IPS-18c (cell line): Measurements from ENCODE around the gene ASF1B.

Experiments
- H3K4me3 ChIP-seq: 2 replicates; pipeline ENCODE4 v1.7.0; 2013; ENCODE audit warnings: low read depth, mild to moderate bottlenecking, low read length, moderate library complexity; ENCODE audit not compliant: insufficient read depth
- H3K9me3 ChIP-seq: one replicate; pipeline ENCODE4 v1.6.1; 2013; ENCODE audit warnings: mild to moderate bottlenecking, low read length, moderate library complexity; ENCODE audit not compliant: control insufficient read depth, insufficient read depth

ASF1B gene

DNA sequence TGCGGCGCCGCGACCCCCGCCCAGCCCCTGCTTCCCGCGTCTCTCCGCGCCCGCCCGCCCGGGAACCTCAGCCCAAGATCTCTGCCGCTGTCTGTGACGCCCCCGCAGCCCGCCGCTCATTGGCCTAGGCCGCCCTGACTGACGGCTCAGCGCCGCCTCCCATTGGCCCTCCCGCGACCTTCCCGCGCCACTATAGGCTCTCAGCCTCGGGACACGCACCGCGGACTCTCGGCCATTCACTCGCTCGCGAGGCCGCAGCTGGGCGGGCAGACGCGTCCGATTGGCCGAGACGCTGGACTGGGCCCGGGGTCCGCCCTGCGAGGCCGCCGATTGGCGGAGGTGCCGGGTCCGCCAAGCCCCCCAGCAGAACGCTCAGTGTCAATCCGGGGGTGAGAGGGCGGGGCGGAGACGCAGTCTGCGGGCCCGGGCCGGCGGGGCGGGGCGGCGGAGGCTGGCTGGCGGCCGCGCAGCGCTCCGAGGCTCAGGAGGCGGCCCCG, 18.7 kb downstream of the ASF1B start, which contains the start of gene PRKACA:
TSS of gene PRKACA (minus strand) at position 95 of the 497 bp plus-strand sequence. CDS start 215 bp downstream, outside the sequence.
- no peaks in the 10 kb centered on the region for H3K9me3 ChIP-seq
- H3K4me3 ChIP-seq = peak within 1 kb of the TSS; percentile 57

DNA sequence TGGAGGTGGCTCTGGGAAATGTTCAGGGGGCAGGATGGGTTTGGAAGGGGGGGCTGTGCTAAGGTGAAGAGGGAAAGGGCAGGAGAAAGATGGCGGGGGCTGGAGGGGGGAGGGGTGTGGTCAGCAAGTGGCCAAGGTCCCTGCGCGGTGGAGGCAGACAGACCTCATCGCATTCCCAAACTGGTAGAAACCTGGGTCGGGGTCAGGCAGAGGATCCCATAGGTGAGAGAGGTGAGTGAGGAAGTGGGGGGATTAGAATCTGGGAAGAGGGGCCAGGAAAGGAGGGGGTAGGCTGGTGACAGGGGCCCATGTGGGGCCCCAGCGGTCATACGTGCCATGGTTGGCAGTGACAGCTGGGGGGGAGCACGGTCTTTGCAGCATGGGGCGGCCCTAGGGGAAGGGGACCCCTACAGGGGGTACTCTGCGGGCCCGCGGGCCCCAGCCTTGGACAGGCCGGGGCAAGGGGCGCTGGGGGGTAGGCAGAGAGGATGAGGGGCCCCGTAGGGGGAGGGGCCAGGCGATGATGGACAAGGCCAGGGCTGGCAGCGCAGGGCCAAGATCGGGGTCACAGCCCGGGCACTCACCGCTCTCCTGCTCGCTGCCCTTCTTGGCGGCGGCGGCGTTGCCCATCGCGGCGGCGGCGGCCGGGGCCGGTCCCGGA, 19.3 kb downstream of the ASF1B start:
- Histone ChIP-seq H3K4me3 (peak overlapping the region; percentile 57), H3K9me3 (no peaks in the 10 kb centered on the region)

DNA sequence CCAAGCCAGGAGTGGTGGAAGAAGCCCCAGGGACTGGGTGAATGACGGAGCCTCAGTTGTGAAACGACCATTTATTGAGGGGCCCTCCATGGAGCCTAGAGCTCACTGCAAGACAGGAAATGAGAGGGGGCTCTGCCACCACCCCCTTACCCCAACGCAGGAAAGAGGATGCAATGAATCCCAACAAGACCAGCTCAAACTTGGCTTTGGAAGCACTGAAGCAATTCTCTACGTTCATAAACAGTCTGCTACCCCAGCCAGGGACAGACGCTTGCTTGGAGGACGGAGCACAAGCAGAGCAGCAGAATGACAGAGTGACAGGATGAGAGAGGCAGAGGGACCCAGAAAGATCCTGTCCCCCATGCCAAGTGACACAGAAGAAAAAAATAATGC, 19.9 kb downstream of the ASF1B start:
- peak overlapping the region; percentile 57 for H3K4me3 ChIP-seq
- no peaks in the 10 kb centered on the region for H3K9me3 ChIP-seq

DNA sequence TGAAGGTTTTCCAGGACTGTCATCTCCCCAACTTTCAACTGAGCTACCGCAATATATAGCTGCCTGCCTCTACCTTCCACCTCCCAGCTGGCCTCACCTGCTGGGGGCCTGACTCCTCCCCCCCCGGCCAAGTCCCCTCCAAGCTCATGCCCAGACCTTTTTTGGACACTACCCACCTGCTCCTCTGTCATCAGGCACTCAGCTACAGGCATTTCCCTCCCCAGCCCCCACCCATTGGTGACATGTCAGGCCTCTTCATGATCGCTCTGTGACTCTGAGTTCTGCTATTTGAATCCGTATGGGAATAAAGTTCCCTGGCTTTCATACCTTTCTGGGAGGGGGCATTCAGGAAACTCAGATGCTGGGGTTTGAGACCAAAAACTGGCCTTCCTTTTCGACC, 20.6 kb downstream of the ASF1B start:
- Histone ChIP-seq H3K4me3 (no peak overlapping the region), H3K9me3 (no peaks in the 10 kb centered on the region)

DNA sequence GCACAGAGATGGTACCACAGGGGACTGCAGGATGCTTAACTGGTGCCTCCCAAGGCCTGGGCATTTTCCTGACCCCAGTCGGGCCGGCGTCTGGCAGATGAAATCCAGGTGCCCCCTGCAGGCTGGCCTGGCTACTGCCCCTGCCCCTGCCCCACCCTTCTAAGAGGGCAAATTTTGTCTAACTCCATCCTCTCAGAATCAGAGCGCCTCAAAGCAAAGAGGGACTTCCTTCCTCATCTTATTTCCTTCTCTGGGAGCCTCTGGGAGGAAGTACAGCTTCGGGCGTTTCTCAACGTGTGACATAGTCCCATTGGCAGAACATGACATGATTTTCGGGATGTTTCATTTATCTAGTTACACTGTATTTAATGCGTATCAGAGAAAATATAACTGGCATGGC, 21.5 kb downstream of the ASF1B start:
- no peaks in the 10 kb centered on the region for H3K9me3 ChIP-seq
- H3K4me3 ChIP-seq = no peak overlapping the region

DNA sequence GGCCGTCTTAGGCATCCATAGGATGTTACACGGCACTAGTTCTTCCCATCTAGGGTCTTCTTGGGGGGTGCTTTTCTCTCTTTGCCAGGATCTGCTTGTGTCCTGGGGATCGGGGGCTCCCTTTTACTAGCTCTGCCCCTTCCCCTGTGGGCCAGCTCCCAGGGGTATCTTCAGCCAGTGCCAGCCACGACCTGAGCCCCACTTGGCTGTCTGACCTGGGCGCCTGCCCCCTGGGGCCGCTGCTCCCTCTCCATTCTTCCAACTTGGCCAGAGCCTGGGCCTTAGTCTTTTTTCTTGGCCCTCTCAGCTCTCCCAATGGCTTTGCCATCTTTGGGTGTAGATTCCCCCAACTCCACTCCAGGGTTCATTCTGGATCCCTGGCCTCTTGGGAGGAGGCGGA, 21.9 kb downstream of the ASF1B start:
- Histone ChIP-seq H3K4me3 (no peak overlapping the region), H3K9me3 (no peaks in the 10 kb centered on the region)

DNA sequence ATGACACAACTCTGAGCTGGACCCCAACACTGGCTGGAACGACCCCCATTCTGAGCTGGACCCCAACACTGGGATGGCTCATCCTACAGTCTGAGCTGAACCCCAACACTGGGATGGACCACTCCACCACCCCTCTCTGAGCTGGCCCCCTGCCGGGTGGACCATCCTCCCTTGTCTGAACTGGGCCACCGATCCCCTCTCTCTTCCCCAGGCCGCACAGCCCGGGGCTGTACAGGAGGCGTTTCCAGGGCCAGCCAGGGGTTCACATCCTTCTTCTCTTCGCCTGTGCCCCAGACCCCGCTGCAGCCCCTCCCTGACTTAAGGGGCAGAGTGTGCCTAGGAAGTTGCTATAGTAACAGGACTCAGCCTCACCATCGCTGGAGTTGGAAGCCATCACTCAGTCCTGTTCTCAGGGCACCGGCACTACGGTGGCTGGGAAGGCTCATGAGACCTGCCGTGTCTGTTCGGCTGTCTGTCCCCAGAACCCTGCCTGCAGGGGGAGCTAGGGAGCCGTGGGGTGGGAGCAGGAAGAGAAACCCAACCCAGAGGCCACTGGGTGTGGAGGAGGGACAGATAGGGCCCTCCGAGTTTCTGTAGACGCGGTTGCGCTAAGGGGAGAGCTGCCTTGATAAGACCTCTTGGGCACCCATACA, 22.5 kb downstream of the ASF1B start:
- Histone ChIP-seq H3K9me3 (no peaks in the 10 kb centered on the region), H3K4me3 (no peak overlapping the region)

DNA sequence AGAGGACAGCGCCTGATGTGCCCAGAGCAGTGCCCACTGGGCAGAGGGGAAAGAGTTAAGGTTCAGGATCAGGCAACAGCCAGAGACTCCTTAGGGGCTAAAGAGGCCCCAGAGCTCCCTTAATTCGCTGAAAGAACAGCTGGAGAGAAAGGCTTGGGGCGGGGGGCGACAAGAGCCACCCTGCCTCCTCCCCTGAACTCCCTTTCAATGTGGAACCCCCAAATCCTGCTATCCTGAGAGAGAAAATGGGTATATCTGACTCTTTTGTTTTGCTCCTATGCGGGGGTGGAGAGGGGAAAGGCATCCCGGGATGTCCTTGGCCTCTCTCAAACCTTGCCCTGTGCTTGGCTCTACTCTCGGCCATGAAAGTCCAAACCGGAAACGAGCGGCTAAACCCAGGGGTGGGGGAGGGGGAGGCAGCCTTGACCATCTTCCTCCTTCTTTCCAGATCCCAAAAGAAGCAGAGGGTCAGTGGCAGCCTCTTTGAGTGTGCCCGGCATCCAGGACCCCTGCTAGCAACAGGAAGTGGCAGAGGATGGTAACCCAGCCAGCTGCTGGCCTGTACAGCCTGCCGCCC, 23.5 kb downstream of the ASF1B start:
- H3K4me3 ChIP-seq = 0 out of 2 replicates have a peak overlapping the region, but pooled peaks have one; percentile 9
- no peaks in the 10 kb centered on the region for H3K9me3 ChIP-seq

DNA sequence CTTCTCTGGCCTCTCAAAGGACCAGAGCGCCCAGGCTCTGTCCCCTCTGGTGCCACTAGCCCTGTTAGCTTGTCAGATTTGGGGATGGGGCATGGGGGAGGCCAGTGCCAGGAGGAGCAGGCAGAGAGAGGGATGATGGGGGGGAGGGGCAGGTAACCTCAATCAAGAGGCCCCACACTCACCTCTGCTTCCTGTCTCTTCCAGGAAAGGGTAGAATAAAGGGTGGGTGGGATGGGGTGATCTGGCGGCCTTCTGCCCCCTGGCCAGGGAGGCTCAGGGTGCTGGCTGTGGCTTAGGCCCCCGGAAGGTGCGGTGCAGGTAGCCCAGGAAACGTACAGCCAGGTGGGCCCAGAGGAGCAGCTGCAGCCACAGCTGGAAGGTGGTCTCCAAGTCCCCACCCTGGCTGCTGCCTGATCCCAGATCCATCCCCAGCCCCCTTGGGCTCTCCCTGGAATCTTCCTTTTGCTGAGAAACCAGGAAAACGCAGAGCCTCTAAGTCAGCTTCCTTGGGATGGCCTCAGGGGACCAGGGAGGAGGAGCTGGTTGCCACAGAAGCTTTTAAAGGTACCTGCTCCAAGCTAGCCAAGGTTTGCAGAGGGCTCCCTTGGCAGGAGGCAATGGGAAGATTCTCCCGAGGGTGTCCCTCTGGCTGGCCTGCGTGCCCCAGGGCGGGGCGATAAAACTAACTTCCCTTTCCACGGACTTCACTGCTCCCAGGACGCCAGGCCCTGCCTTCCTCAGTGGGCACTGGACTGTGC, 24.2 kb downstream of the ASF1B start:
- no peak overlapping the region for H3K4me3 ChIP-seq

DNA sequence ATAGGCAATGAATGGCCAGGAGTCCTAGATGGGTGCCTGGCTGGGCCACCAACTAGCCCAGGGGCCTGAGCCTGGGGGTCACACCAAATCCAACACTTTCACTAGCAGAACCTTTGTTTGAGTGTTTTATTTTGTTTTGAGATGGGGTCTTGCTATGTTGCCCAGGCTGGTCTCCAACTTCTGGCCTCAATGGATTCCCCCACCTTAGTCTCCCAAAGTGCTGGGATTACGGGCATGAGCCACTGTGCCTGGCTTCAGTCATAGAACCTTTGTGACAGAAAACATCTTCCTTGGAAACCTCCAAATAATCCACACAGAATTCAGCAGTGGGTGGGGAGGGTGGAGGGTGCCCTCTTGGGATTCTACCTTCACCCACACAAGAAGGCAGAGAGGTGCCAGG, 24.9 kb downstream of the ASF1B start:
- H3K4me3 ChIP-seq = no peak overlapping the region

More for the DNA sequence above, 24.2 kb downstream of the ASF1B start:
- H3K9me3 ChIP-seq = no peaks in the 10 kb centered on the region

DNA sequence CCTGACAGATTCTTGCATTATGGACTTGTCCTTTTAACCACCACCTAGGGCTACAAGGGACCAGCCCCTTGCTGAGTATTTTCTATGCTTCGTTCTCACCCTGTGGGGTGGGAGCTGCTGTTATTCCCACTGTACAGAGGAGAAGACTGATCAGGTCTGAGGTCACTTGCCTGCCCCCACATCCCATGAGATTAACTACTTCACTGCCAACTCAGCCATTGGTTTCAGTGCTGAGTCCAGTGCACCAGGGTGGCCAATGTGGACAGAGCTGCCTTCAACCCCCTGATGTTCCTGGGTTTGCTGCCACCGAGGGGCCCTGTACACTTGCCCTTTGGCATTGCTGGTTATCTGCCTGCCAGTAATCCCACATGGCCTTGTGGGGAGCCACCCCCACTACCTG, 25.7 kb downstream of the ASF1B start:
- Histone ChIP-seq H3K4me3 (no peak overlapping the region), H3K9me3 (no peaks in the 10 kb centered on the region)

More for the DNA sequence above, 24.9 kb downstream of the ASF1B start:
- no peaks in the 10 kb centered on the region for H3K9me3 ChIP-seq

DNA sequence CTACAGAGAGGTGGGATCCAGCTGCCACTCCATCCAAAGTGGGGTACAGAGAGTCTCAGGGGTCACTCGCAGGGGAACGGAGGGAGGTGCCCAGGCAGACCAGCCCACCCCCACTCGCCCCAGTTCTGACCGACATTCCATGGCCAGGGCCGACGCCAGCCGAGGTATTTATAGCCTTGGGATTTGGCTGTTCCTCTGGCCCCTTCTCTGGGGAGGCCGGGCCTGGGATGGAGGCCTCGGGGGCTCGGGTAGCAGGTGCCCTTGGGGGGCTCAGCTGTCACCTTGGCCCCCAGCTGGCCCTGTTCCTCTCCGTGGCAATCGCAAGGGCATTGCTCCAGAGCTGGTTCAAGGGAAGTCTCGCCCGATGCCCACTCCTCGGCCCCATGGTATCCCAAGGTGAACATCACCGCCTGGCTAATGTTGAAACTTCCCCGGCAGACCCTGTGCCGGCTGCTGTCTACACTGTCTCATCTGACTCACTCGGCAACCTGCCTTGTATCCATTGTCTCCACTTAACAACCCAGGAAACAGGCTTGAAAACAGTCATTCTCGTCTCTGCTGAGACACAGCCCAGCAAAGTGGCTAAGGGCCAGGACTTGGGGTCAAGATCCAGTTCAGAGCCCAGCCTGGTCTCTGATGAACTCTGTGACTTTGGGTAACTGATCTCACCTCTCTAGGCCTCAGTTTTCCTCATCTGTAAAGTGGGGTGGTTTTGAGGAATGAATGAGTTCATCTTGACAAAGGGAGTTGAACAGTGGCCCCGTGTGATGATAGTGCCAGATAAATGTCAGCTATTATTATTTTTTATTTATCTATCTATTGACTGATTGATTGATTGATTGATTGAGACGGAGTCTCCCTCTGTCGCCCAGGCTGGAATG, 28.6 kb downstream of the ASF1B start:
- no peak overlapping the region for H3K4me3 ChIP-seq

DNA sequence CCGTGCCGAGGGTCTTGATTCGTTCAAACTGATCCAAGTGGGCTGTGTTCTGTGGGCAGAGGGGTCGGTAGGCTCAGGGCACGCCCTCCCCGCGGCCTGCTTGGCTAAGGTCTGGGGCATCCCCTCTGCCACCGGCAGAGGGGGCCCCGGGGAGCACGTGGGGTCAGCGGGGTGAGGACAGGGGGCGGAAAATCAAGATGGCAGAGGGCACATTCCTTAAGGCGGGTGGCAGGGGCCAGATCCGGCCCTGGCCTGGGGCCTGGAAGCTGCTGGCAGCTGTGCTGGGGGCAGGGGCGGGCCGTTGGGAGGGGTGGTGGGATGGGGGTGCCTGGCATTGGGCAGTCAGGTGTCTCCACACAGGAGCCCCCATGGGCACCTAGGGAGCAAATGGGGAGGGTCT, 29.5 kb downstream of the ASF1B start:
- Histone ChIP-seq H3K4me3 (no peak overlapping the region), H3K9me3 (no peaks in the 10 kb centered on the region)

More for the DNA sequence above, 28.6 kb downstream of the ASF1B start:
- no peaks in the 10 kb centered on the region for H3K9me3 ChIP-seq

DNA sequence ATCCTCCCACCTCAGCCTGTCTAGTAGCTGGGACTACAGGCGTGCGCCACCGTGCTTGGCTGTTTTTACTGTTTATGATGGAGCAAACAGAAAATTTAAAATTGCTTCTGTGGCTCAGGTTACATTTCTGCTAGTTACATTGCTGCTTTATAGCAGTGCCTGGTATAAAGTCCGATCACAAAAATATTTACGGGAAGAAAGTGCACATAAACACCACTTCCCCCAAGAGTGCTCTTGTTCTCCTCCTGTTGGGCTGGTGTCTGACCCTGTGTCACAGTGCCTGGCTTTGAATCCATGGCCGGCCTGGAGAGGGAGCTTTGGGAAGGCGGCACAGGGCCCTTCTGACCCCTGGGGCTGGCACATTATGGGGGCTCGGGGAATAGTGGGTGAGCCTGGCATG, 30.7 kb downstream of the ASF1B start:
- Histone ChIP-seq H3K4me3 (no peak overlapping the region), H3K9me3 (no peaks in the 10 kb centered on the region)

DNA sequence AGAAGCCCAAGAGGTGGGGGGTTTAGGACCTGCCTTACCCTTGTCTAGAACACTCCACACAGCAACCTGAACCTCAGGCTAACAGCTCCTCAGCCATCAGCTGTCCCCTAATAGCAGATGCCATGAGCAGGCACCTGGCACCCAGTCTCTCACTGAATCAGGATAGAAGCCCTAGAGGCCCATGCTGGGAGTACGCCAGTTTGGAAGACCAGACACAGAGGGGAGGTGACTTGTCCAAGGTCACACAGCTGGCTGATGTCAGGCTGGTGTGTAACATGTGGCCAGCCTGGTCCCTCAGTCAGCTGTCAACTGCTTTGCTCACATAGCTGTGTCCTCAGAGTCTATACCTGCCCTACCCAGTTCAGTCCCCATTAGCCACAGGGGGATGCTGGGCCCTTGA, 33.1 kb downstream of the ASF1B start:
- Histone ChIP-seq H3K4me3 (no peak overlapping the region), H3K9me3 (no peaks in the 10 kb centered on the region)

DNA sequence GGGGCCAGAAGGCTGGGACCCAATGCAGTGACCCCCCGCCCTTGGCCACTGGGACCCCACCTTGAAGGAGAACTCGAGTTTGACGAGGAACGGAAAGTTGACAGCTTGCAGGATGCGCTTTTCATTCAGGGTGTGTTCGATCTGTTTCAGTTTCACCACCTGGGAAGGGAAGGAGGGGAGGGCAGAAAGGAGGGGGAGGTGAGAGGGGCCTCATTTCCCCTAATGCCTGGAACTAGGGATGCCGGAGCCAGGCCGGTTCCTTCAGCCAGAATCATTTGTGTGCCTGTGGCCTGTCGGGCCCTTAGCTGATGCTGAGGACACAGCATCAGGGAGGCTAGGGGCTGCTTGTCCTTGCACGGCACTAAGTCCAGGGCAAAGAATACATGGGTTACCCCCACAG, 33.6 kb downstream of the ASF1B start:
- H3K9me3 ChIP-seq = no peaks in the 10 kb centered on the region
- H3K4me3 ChIP-seq = no peak overlapping the region
